WTC11 (cell line): Measurements from ENCODE around the gene OPCML. TPM values are rescaled to one million over a fixed set of nuclear protein-coding genes. Genes with fewer than 3 reads are reported as not detected.

ENCODE experiments used
- ATAC-seq: fragments of 200-7000 bp; cut with Tn5 transposase; 2 replicates; pipeline ENCODE4 v1.10.0; 2021; ENCODE audit warnings: mild to moderate bottlenecking, moderate library complexity
- CTCF ChIA-PET: fragments of 300-600 bp; sonication (Branson Sonifier 250); formaldehyde crosslinking; loops from one replicate; lab custom pipeline; 2021; ENCODE audit warnings: antibody characterized with exemption; lab: Charles Lee
- POLR2A ChIA-PET: fragments of 350-600 bp; sonication (Branson Sonifier 250); formaldehyde crosslinking; loops from one replicate; lab custom pipeline; 2021; ENCODE audit warnings: antibody characterized with exemption; lab: Charles Lee
- DNase-seq: peaks from one replicate; pipeline ENCODE4 v3.0.0; 2021; ENCODE audit warnings: low spot score
- H3K27ac Mint-ChIP-seq: 2 replicates; pipeline ENCODE4 v1.8.0; 2021; ENCODE audit warnings: mixed read lengths
- H3K27me3 Mint-ChIP-seq: 2 replicates; pipeline ENCODE4 v1.8.0; 2021; ENCODE audit warnings: low read depth, mild to moderate bottlenecking, moderate library complexity, mixed read lengths
- H3K36me3 Mint-ChIP-seq: 2 replicates; pipeline ENCODE4 v1.8.0; 2021; ENCODE audit warnings: mixed read lengths
- H3K4me1 Mint-ChIP-seq: 2 replicates; pipeline ENCODE4 v1.8.0; 2022; ENCODE audit warnings: mixed read lengths
- H3K4me3 Mint-ChIP-seq: 2 replicates; pipeline ENCODE4 v1.8.0; 2021; ENCODE audit warnings: mild to moderate bottlenecking, moderate library complexity, mixed read lengths
- H3K9me3 Mint-ChIP-seq: 2 replicates; pipeline ENCODE4 v1.8.0; 2021; ENCODE audit warnings: mixed read lengths
- EMX1 ChIP-seq: fragments of 250-450 bp; sonication (Bioruptor Pico); IDR thresholded peaks from 2 replicates; pipeline ENCODE4 v1.8.0; 2021; ENCODE audit warnings: mild to moderate bottlenecking
- FOXJ3 ChIP-seq: sonication (generic); formaldehyde crosslinking; IDR thresholded peaks from 2 replicates; pipeline ENCODE4 v1.9.0; 2021; ENCODE audit warnings: missing genetic modification reagents, mild to moderate bottlenecking, borderline replicate concordance
- GTF2I ChIP-seq: fragments of 250-450 bp; sonication (Bioruptor Pico); conservative IDR thresholded peaks from 2 replicates; pipeline ENCODE4 v1.4.0; 2021; ENCODE audit warnings: mild to moderate bottlenecking
- KAT7 ChIP-seq: sonication (generic); formaldehyde crosslinking; IDR thresholded peaks from 2 replicates; pipeline ENCODE4 v1.8.1; 2023; ENCODE audit warnings: missing genetic modification reagents, mild to moderate bottlenecking, borderline replicate concordance
- MXD4 ChIP-seq: fragments of 250-450 bp; sonication (Bioruptor Pico); IDR thresholded peaks from 2 replicates; pipeline ENCODE4 v1.8.0; 2021; ENCODE audit warnings: mild to moderate bottlenecking, moderate library complexity, borderline replicate concordance
- NFE2L1 ChIP-seq: sonication (generic); formaldehyde crosslinking; IDR thresholded peaks from 2 replicates; pipeline ENCODE4 v1.8.1; 2023; ENCODE audit warnings: missing genetic modification reagents
- SOX15 ChIP-seq: fragments of 250-450 bp; sonication (Bioruptor Pico); IDR thresholded peaks from 2 replicates; pipeline ENCODE4 v1.9.0; 2021; ENCODE audit warnings: mild to moderate bottlenecking
- SP1 ChIP-seq: sonication (generic); formaldehyde crosslinking; conservative IDR thresholded peaks from 2 replicates; pipeline ENCODE4 v1.8.1; 2022; ENCODE audit warnings: missing genetic modification reagents
- TEAD1 ChIP-seq: sonication (generic); formaldehyde crosslinking; IDR thresholded peaks from 2 replicates; pipeline ENCODE4 v1.8.0; 2022; ENCODE audit warnings: mild to moderate bottlenecking, missing genetic modification reagents
- TP53 ChIP-seq: sonication (generic); formaldehyde crosslinking; IDR thresholded peaks from 2 replicates; pipeline ENCODE4 v1.8.1; 2023; ENCODE audit warnings: mild to moderate bottlenecking, missing genetic modification reagents
- ZNF138 ChIP-seq: sonication (generic); formaldehyde crosslinking; conservative IDR thresholded peaks from 2 replicates; pipeline ENCODE4 v1.8.1; 2022; ENCODE audit warnings: mild to moderate bottlenecking, moderate library complexity, missing genetic modification reagents
- ZNF219 ChIP-seq: sonication (generic); formaldehyde crosslinking; IDR thresholded peaks from 2 replicates; pipeline ENCODE4 v1.8.0; 2023; ENCODE audit warnings: missing genetic modification reagents, mild to moderate bottlenecking, borderline replicate concordance
- ZNF232 ChIP-seq: sonication (generic); formaldehyde crosslinking; IDR thresholded peaks from 2 replicates; pipeline ENCODE4 v1.8.0; 2022; ENCODE audit warnings: mild to moderate bottlenecking, missing genetic modification reagents
- ZNF671 ChIP-seq: fragments of 250-450 bp; sonication (Bioruptor Pico); IDR thresholded peaks from 2 replicates; pipeline ENCODE4 v1.8.0; 2021; ENCODE audit warnings: mild to moderate bottlenecking
- total RNA-seq: library from RNA; stranded (reverse); gene quantifications from 3 replicates; pipeline ENCODE4 v1.2.3, GENCODE V29; 2021
- TF ChIP-seq, protein P1 (sequence below): sonication (generic); formaldehyde crosslinking; IDR thresholded peaks from 2 replicates; pipeline ENCODE4 v1.8.1; 2022; ENCODE audit warnings: missing genetic modification reagents, borderline replicate concordance
- TF ChIP-seq, protein P2 (sequence below): sonication (generic); formaldehyde crosslinking; IDR thresholded peaks from 2 replicates; pipeline ENCODE4 v1.8.1; 2022; ENCODE audit warnings: mild to moderate bottlenecking, missing genetic modification reagents, moderate library complexity, borderline replicate concordance
- TF ChIP-seq, protein P3 (sequence below): sonication (generic); formaldehyde crosslinking; IDR thresholded peaks from 2 replicates; pipeline ENCODE4 v1.8.1; 2023; ENCODE audit warnings: mild to moderate bottlenecking, missing genetic modification reagents
- TF ChIP-seq, protein P4 (sequence below): sonication (generic); formaldehyde crosslinking; IDR thresholded peaks from 2 replicates; pipeline ENCODE4 v1.8.1; 2023; ENCODE audit warnings: mild to moderate bottlenecking, missing genetic modification reagents, borderline replicate concordance
- TF ChIP-seq, protein P5 (sequence below): fragments of 250-450 bp; sonication (Bioruptor Pico); IDR thresholded peaks from 2 replicates; pipeline ENCODE4 v1.8.0; 2021; ENCODE audit warnings: mild to moderate bottlenecking
- TF ChIP-seq, protein P6 (sequence below): sonication (generic); formaldehyde crosslinking; IDR thresholded peaks from 2 replicates; pipeline ENCODE4 v1.8.0; 2022; ENCODE audit warnings: mild to moderate bottlenecking, missing genetic modification reagents
- TF ChIP-seq, protein P7 (sequence below): sonication (generic); formaldehyde crosslinking; IDR thresholded peaks from 2 replicates; pipeline ENCODE4 v1.8.1; 2023; ENCODE audit warnings: mild to moderate bottlenecking, missing genetic modification reagents, moderate library complexity
- TF ChIP-seq, protein P8 (sequence below): sonication (generic); formaldehyde crosslinking; IDR thresholded peaks from 2 replicates; pipeline ENCODE4 v1.8.1; 2023; ENCODE audit warnings: mild to moderate bottlenecking, missing genetic modification reagents, moderate library complexity
- TF ChIP-seq, protein P9 (sequence below): fragments of 250-450 bp; sonication (Bioruptor Pico); IDR thresholded peaks from 2 replicates; pipeline ENCODE4 v1.9.0; 2021; ENCODE audit warnings: moderate library complexity, mild to moderate bottlenecking, inconsistent platforms, borderline replicate concordance

OPCML gene
- total RNA-seq, 1 experiment from 2014 or later: 1.5 TPM

DNA sequence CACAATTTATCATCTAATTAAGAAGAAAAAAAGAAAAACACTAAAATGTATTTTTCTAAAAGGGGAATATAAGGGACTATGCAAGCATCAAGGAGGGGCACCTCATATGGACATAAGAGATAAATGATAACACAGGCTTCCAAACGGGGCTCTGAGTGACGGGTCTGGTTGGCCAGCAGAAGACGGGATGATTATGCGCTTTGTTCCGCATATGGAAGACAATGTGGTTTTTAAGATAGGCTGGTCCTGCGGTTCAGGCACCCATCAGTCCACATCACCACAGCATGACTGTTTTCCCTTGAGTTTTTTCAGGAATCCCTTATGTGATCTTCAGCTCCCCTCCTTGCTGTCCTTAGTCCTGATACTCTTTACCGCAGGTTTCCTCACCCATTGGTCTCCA, 404.6 kb downstream of the OPCML start (continued):
- TF ChIP-seq, protein P1, sequence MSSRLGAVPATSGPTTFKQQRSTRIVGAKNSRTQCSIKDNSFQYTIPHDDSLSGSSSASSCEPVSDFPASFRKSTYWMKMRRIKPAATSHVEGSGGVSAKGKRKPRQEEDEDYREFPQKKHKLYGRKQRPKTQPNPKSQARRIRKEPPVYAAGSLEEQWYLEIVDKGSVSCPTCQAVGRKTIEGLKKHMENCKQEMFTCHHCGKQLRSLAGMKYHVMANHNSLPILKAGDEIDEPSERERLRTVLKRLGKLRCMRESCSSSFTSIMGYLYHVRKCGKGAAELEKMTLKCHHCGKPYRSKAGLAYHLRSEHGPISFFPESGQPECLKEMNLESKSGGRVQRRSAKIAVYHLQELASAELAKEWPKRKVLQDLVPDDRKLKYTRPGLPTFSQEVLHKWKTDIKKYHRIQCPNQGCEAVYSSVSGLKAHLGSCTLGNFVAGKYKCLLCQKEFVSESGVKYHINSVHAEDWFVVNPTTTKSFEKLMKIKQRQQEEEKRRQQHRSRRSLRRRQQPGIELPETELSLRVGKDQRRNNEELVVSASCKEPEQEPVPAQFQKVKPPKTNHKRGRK: no peak
- no peak for TF ChIP-seq KAT7 (CRISPR knock-in tag)
- TF ChIP-seq MXD4 (CRISPR knock-in tag): no peak
- no peak for TF ChIP-seq FOXJ3 (CRISPR knock-in tag)
- TF ChIP-seq EMX1 (CRISPR knock-in tag): no peak
- TF ChIP-seq ZNF219 (CRISPR knock-in tag): no peak
- TF ChIP-seq SP1: no peak
- no peak for TF ChIP-seq TP53 (CRISPR knock-in tag)
- TF ChIP-seq ZNF138 (CRISPR knock-in tag): no peak

DNA sequence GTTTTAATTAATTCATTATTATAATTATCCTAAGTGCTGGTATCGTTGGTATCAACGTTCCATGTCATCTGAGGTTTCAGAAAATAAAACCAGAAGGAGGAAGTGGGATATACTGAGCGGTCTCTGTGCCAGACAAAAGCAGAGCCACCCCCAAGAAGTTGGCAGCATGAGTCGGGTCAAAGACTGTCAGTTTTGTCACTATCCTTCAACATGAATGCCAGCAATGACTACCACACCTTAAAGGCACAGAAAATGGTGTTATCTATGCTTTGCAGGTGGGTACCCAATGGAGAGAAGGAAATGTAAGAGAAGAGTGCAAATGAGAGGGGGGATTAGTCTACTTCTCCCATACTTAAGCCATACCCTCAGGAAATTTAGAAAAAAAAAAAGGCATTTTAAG, 408.5 kb downstream of the OPCML start:
- ATAC-seq (no peak), DNase-seq (no peak)
- Mint-ChIP-seq H3K27me3 (no peaks in the 10 kb centered on the region; the same call in 1 of the 2 replicates), H3K4me1 (peaks cover 14% of the 10 kb centered on the region), H3K4me3 (no peak overlapping the region), H3K9me3 (no peaks in the 10 kb centered on the region), H3K36me3 (no peaks in the 10 kb centered on the region), H3K27ac (no peak overlapping the region)
- POLR2A ChIA-PET: no interaction called here
- CTCF ChIA-PET: interaction anchor here (4.2 kb wide), 1 partner anchor 11 kb away, joined by 24 read pairs; no protein-coding TSS in a partner anchor
- TF ChIP-seq SOX15 (CRISPR knock-in tag): no peak
- TF ChIP-seq, protein P2, sequence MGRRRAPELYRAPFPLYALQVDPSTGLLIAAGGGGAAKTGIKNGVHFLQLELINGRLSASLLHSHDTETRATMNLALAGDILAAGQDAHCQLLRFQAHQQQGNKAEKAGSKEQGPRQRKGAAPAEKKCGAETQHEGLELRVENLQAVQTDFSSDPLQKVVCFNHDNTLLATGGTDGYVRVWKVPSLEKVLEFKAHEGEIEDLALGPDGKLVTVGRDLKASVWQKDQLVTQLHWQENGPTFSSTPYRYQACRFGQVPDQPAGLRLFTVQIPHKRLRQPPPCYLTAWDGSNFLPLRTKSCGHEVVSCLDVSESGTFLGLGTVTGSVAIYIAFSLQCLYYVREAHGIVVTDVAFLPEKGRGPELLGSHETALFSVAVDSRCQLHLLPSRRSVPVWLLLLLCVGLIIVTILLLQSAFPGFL (CRISPR knock-in tag): no peak
- no peak for TF ChIP-seq ZNF671 (CRISPR knock-in tag)
- TF ChIP-seq, protein P3, sequence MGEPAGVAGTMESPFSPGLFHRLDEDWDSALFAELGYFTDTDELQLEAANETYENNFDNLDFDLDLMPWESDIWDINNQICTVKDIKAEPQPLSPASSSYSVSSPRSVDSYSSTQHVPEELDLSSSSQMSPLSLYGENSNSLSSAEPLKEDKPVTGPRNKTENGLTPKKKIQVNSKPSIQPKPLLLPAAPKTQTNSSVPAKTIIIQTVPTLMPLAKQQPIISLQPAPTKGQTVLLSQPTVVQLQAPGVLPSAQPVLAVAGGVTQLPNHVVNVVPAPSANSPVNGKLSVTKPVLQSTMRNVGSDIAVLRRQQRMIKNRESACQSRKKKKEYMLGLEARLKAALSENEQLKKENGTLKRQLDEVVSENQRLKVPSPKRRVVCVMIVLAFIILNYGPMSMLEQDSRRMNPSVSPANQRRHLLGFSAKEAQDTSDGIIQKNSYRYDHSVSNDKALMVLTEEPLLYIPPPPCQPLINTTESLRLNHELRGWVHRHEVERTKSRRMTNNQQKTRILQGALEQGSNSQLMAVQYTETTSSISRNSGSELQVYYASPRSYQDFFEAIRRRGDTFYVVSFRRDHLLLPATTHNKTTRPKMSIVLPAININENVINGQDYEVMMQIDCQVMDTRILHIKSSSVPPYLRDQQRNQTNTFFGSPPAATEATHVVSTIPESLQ (CRISPR knock-in tag): no peak
- no peak for TF ChIP-seq FOXJ3 (CRISPR knock-in tag)
- TF ChIP-seq, protein P4, sequence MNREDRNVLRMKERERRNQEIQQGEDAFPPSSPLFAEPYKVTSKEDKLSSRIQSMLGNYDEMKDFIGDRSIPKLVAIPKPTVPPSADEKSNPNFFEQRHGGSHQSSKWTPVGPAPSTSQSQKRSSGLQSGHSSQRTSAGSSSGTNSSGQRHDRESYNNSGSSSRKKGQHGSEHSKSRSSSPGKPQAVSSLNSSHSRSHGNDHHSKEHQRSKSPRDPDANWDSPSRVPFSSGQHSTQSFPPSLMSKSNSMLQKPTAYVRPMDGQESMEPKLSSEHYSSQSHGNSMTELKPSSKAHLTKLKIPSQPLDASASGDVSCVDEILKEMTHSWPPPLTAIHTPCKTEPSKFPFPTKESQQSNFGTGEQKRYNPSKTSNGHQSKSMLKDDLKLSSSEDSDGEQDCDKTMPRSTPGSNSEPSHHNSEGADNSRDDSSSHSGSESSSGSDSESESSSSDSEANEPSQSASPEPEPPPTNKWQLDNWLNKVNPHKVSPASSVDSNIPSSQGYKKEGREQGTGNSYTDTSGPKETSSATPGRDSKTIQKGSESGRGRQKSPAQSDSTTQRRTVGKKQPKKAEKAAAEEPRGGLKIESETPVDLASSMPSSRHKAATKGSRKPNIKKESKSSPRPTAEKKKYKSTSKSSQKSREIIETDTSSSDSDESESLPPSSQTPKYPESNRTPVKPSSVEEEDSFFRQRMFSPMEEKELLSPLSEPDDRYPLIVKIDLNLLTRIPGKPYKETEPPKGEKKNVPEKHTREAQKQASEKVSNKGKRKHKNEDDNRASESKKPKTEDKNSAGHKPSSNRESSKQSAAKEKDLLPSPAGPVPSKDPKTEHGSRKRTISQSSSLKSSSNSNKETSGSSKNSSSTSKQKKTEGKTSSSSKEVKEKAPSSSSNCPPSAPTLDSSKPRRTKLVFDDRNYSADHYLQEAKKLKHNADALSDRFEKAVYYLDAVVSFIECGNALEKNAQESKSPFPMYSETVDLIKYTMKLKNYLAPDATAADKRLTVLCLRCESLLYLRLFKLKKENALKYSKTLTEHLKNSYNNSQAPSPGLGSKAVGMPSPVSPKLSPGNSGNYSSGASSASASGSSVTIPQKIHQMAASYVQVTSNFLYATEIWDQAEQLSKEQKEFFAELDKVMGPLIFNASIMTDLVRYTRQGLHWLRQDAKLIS (CRISPR knock-in tag): no peak
- TF ChIP-seq GTF2I: no peak
- TF ChIP-seq, protein P5, sequence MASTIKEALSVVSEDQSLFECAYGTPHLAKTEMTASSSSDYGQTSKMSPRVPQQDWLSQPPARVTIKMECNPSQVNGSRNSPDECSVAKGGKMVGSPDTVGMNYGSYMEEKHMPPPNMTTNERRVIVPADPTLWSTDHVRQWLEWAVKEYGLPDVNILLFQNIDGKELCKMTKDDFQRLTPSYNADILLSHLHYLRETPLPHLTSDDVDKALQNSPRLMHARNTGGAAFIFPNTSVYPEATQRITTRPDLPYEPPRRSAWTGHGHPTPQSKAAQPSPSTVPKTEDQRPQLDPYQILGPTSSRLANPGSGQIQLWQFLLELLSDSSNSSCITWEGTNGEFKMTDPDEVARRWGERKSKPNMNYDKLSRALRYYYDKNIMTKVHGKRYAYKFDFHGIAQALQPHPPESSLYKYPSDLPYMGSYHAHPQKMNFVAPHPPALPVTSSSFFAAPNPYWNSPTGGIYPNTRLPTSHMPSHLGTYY (CRISPR knock-in tag): no peak
- TF ChIP-seq, protein P6, sequence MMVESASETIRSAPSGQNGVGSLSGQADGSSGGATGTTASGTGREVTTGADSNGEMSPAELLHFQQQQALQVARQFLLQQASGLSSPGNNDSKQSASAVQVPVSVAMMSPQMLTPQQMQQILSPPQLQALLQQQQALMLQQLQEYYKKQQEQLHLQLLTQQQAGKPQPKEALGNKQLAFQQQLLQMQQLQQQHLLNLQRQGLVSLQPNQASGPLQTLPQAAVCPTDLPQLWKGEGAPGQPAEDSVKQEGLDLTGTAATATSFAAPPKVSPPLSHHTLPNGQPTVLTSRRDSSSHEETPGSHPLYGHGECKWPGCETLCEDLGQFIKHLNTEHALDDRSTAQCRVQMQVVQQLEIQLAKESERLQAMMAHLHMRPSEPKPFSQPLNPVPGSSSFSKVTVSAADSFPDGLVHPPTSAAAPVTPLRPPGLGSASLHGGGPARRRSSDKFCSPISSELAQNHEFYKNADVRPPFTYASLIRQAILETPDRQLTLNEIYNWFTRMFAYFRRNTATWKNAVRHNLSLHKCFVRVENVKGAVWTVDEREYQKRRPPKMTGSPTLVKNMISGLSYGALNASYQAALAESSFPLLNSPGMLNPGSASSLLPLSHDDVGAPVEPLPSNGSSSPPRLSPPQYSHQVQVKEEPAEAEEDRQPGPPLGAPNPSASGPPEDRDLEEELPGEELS (CRISPR knock-in tag): no peak
- TF ChIP-seq, protein P7, sequence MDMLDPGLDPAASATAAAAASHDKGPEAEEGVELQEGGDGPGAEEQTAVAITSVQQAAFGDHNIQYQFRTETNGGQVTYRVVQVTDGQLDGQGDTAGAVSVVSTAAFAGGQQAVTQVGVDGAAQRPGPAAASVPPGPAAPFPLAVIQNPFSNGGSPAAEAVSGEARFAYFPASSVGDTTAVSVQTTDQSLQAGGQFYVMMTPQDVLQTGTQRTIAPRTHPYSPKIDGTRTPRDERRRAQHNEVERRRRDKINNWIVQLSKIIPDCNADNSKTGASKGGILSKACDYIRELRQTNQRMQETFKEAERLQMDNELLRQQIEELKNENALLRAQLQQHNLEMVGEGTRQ (CRISPR knock-in tag): no peak
- TF ChIP-seq, protein P8, sequence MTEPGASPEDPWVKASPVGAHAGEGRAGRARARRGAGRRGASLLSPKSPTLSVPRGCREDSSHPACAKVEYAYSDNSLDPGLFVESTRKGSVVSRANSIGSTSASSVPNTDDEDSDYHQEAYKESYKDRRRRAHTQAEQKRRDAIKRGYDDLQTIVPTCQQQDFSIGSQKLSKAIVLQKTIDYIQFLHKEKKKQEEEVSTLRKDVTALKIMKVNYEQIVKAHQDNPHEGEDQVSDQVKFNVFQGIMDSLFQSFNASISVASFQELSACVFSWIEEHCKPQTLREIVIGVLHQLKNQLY (CRISPR knock-in tag): no peak
- TF ChIP-seq NFE2L1: no peak
- TF ChIP-seq, protein P9, sequence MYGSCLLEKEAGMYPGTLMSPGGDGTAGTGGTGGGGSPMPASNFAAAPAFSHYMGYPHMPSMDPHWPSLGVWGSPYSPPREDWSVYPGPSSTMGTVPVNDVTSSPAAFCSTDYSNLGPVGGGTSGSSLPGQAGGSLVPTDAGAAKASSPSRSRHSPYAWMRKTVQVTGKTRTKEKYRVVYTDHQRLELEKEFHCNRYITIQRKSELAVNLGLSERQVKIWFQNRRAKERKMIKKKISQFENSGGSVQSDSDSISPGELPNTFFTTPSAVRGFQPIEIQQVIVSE: no peak
- TF ChIP-seq ZNF232 (CRISPR knock-in tag): no peak
- TF ChIP-seq TEAD1 (CRISPR knock-in tag): no peak
